ENCODE measurements around the gene HMGB1. TPM values are rescaled to one million over a fixed set of nuclear protein-coding genes. Genes with fewer than 3 reads are reported as not detected.

The HMGB1 gene
- total RNA-seq, 1 experiment from 2014 or later, result 1,662 TPM

- no peak overlapping the region for H3K27ac ChIP-seq
Measured at GRCh38 chr13:30429721-30430694, 35.7 kb downstream of the HMGB1 start.

DNA sequence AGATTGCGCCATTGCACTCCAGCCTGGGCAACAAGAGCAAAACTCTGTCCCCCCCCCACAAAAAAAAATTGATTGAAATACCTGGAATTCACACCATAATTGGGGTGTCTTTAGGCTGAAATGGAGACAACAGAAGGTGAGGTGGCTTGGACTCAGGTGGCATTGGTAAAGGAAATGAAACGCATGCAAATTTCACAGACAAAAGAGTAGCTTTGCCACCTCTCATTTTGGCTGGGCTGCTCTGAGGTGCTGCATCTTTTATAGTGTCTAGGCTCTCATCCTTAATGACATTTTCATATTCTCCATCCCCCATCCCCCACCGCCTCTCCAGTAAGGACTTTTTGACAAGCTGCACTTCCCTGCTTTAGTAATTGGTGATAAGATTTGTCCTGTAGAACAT, 36.5 kb downstream of the HMGB1 start:
- Histone ChIP-seq H3K27me3 (no peaks in the 10 kb centered on the region), H3K9me3 (replicated peaks) (no peaks in the 10 kb centered on the region), H3K27ac (no peak overlapping the region), H3K4me1 (peaks cover 28% of the 10 kb centered on the region), H3K4me3 (no peak overlapping the region), H3K36me3 (no peaks in the 10 kb centered on the region)
- DNase-seq, result no peak

More at GRCh38 chr13:30429721-30430694, 35.7 kb downstream of the HMGB1 start:
- Histone ChIP-seq H3K4me1 (peaks cover 22% of the 10 kb centered on the region), H3K36me3 (no peaks in the 10 kb centered on the region), H3K4me3 (no peak overlapping the region), H3K9me3 (replicated peaks) (no peaks in the 10 kb centered on the region), H3K27me3 (no peaks in the 10 kb centered on the region)
- DNase-seq, result peak in 1 of 2 experiments; percentile 23

GRCh38 chr13:30423891-30424290, 41.8 kb downstream of the HMGB1 start:
- H3K36me3 ChIP-seq, result no peaks in the 10 kb centered on the region
- peak; percentile 76 to 85 for DNase-seq
- H3K4me3 ChIP-seq, result no peak overlapping the region
- no peaks in the 10 kb centered on the region for H3K9me3 ChIP-seq (replicated peaks)
- no peaks in the 10 kb centered on the region for H3K27me3 ChIP-seq
- peaks cover 24% of the 10 kb centered on the region for H3K4me1 ChIP-seq
- H3K27ac ChIP-seq, result peak overlapping the region; percentile 53

DNA sequence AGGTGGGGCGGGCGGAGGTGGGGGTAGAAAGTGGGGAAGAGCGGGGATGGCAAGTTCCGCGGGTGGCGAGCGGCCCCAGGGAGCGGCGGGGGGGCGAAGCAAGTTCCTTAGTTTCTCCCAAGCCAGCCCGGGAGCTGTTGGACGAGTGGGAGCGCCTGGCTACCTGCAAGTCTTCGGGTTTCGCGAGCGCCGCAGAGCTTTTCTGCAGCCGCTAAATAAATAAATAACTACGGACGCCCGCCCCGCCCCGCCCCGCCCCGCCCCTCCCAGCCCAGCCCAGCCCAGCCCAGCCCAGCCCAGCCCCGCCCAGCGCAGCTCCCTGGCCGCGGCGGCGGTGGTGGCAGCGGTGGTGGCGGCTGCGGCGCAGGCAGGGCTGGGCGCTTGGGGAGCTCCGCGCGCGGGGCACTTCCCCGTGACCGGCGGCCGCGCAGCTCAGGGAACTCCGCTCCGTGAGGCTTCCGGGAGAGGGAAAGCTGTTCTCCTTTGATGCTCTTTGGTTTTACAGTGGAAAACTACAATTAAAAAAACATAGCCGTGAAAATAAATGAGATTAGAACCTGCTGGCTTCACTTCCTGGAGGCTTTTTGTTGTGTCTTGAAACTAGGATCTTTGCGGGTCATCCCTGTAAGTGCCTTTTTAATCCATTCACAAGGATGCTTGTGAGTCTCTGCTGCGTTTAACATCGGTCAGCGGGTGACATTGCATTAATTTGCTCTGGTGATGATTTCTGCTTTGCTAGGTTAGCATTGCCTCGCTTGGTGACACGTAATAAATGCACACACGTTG, 43.5 kb downstream of the HMGB1 start, which contains the start of gene UBE2L5:
Gene UBE2L5 (plus strand): TSS at position 440 of the 786 bp plus-strand sequence. CDS start 5,498 bp downstream, outside the sequence.
- Histone ChIP-seq H3K9me3 (replicated peaks) (no peaks in the 10 kb centered on the region), H3K4me3 (peak within 1 kb of the TSS; percentile 64), H3K27me3 (no peaks in the 10 kb centered on the region), H3K36me3 (no peaks in the 10 kb centered on the region), H3K4me1 (peaks cover 29% of the 10 kb centered on the region; the same call in 1 of the 2 replicates), H3K27ac (peak within 1 kb of the TSS; percentile 53; the same call in 1 of the 2 replicates)
- peak; percentile 69 to 82 for DNase-seq

- Histone ChIP-seq H3K27me3 (no peaks in the 10 kb centered on the region), H3K36me3 (no peaks in the 10 kb centered on the region), H3K4me1 (peaks cover 29% of the 10 kb centered on the region; the same call in 1 of the 2 replicates), H3K27ac (no peak overlapping the region; the same call in 1 of the 2 replicates), H3K4me3 (peak overlapping the region; percentile 64), H3K9me3 (replicated peaks) (no peaks in the 10 kb centered on the region)
- DNase-seq, result peak; percentile 73 to 82
Measured at GRCh38 chr13:30421093-30422053, 44.4 kb downstream of the HMGB1 start.

DNA sequence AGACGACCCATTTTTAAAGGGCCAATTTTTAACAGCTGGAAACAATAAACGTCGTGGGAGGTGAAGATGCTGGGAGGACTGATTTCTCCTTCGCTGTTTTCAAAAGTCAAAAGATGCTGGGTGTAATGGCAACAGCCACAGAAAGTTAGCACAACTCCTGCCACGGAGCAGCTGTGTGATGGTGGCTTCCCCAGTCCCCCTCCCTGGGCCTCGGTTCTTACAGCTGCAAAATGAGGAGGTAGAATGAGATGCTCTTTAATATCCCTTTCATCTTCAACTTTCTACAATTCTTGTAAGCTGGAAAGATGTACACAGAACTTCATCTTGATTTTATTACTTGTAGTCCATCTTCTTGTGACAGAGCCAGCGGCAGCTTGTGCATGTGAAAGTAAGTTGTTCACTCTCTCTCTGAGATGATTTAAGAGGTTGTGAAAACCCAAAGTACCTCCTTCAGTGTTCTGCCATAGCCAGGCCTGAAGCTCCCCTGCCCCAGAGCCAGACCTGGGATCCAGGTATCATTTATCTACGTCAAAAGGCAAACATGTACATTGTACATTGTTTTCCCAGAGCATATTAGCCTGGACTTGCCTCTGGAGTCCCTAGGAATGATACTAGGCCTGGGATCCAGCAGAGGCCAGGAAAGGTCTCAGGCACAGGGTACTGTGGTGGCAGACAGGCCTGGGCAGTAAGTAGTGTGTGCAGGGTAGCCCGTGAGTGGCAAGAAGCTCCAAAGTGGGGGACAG, 46.8 kb downstream of the HMGB1 start:
- Histone ChIP-seq H3K4me1 (peaks cover 18% of the 10 kb centered on the region), H3K27ac (no peak overlapping the region), H3K36me3 (no peaks in the 10 kb centered on the region), H3K27me3 (no peaks in the 10 kb centered on the region), H3K9me3 (replicated peaks) (no peaks in the 10 kb centered on the region), H3K4me3 (no peak overlapping the region)
- DNase-seq, result no peak

- no peaks in the 10 kb centered on the region for H3K9me3 ChIP-seq (replicated peaks)
- no peaks in the 10 kb centered on the region for H3K36me3 ChIP-seq
- peak; percentile 19 to 30 for DNase-seq
- H3K4me1 ChIP-seq, result peaks cover 11% of the 10 kb centered on the region
- H3K4me3 ChIP-seq, result no peak overlapping the region
- H3K27me3 ChIP-seq, result no peaks in the 10 kb centered on the region
- H3K27ac ChIP-seq, result no peak overlapping the region
Measured at GRCh38 chr13:30418075-30418716, 47.5 kb downstream of the HMGB1 start.

DNA sequence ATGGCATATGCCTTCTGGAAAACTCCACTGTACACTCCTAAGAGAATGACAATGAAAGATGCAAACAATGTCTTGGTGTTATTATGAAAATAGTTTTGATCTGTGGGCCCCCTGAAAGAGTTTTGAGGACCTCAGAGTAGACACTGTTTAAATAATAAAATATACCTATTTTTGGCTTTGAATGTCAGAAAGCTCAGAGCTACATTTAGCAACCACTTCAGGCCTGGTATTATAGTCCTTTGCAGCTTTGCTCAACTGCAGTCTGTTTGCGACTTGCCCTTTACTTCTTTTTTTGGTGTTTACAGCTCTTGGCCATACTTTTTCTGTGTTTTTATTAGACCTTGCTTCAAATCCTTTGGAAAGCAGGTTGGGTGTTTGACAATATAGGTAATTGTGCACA, 49.3 kb downstream of the HMGB1 start:
- no peaks in the 10 kb centered on the region for H3K36me3 ChIP-seq
- H3K9me3 ChIP-seq (replicated peaks), result no peaks in the 10 kb centered on the region
- H3K27ac ChIP-seq, result no peak overlapping the region
- H3K4me3 ChIP-seq, result no peak overlapping the region
- H3K27me3 ChIP-seq, result no peaks in the 10 kb centered on the region
- no peak for DNase-seq
- peaks cover 9% of the 10 kb centered on the region for H3K4me1 ChIP-seq

- Histone ChIP-seq H3K4me3 (no peak overlapping the region), H3K4me1 (peaks cover 9% of the 10 kb centered on the region), H3K36me3 (no peaks in the 10 kb centered on the region), H3K27me3 (no peaks in the 10 kb centered on the region), H3K27ac (no peak overlapping the region), H3K9me3 (replicated peaks) (no peaks in the 10 kb centered on the region)
- DNase-seq, result no peak
Measured at GRCh38 chr13:30415430-30416030, 50.2 kb downstream of the HMGB1 start.

DNA sequence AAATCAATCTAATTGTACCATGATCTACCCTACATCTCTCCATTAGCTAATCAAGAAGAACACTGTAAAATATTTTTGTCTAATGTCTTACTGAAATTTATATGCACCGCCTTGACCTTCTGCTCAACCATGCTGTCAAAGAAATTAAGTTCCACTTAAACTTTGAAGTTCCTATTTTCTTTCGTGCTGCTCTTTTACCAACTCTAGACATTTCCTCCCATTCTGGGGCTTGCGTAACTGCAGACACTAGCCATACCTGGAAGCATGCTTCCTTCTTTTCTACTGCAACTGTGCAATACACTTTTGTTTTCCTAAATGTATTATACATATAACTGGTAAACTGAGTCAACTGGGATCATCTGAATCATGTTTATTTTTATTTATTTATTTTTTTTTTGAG, 51.9 kb downstream of the HMGB1 start:
- H3K27ac ChIP-seq, result no peak overlapping the region
- no peaks in the 10 kb centered on the region for H3K9me3 ChIP-seq (replicated peaks)
- no peak overlapping the region for H3K4me3 ChIP-seq
- DNase-seq, result no peak
- no peaks in the 10 kb centered on the region for H3K36me3 ChIP-seq
- H3K27me3 ChIP-seq, result no peaks in the 10 kb centered on the region
- peaks cover 9% of the 10 kb centered on the region for H3K4me1 ChIP-seq

DNA sequence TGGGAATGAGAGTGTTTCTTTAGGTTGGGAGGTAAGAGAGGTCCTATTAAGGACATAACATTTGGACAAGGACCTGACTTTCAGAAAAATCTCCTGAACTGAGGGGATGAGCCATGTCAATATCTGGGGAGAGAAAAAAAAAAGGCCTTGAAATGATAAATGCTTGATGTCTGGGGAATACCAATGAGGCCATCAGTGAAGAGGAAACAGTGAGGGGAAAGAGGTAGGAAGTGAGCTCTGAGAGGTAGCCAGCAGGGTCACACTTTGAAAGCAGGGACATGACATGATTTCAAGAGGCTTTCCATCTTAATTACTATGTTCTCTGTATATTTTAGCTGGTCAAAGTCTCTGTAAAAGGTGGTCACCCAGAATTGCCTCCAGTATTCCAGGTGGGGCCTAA, 53.4 kb downstream of the HMGB1 start:
- no peak overlapping the region for H3K4me3 ChIP-seq
- no peak overlapping the region for H3K27ac ChIP-seq
- H3K4me1 ChIP-seq, result peaks cover 3% of the 10 kb centered on the region; the same call in 1 of the 2 replicates
- no peaks in the 10 kb centered on the region for H3K27me3 ChIP-seq
- H3K9me3 ChIP-seq (replicated peaks), result no peaks in the 10 kb centered on the region
- no peaks in the 10 kb centered on the region for H3K36me3 ChIP-seq
- DNase-seq, result no peak

GRCh38 chr13:30410705-30411125, 55.0 kb downstream of the HMGB1 start:
- Histone ChIP-seq H3K27ac (no peak overlapping the region), H3K36me3 (no peaks in the 10 kb centered on the region), H3K9me3 (replicated peaks) (no peaks in the 10 kb centered on the region), H3K4me3 (no peak overlapping the region), H3K27me3 (no peaks in the 10 kb centered on the region), H3K4me1 (0 out of 2 replicates have a peak, but pooled peaks cover under 1% of the 10 kb centered on the region)
- DNase-seq, result no peak

Data from SJCRH30 (cell line).